HCT116 (cell line): Measurements from ENCODE around the gene CMTM2. TPM values are rescaled to one million over a fixed set of nuclear protein-coding genes. Genes with fewer than 3 reads are reported as not detected.

Experiments
- ATAC-seq: fragments of 200-7000 bp; cut with Tn5 transposase; 2 replicates; pipeline ENCODE4 v1.9.1; 2020; ENCODE audit warnings: mild to moderate bottlenecking, moderate library complexity
- BruUV-seq: library from RNA; stranded (reverse); fragments of 400-500 nt; replicated peaks from 2 replicates; lab custom pipeline; 2021; lab: Mats Ljungman, UMichigan
- CTCF ChIA-PET: fragments of 300-600 bp; sonication (Branson Sonifier 250); formaldehyde crosslinking; loops from one replicate; lab custom pipeline; 2021; ENCODE audit warnings: antibody characterized with exemption; lab: Charles Lee
- POLR2A ChIA-PET: fragments of 300-600, 350-600 bp; sonication (Branson Sonifier 250); formaldehyde crosslinking; loops from one replicate; lab custom pipeline; 2021; ENCODE audit warnings: antibody characterized with exemption; lab: Charles Lee
- RAD21 ChIA-PET, 2 experiments: fragments of 300-600 bp; sonication (Branson Sonifier 250); formaldehyde crosslinking; loops; one replicate each; lab custom pipeline; 2023; ENCODE audit warnings: low total read pairs in 2 of 2; ENCODE audit not compliant: uncharacterized antibody in 2 of 2, unreplicated experiment in 2 of 2, low non-redundant PET in 1 of 2; lab: Charles Lee
- DNase-seq: peaks from one replicate; pipeline ENCODE4 v3.0.0-alpha.2; 2010; ENCODE audit warnings: low read depth, low spot score
- H2AFZ ChIP-seq: fragments of 200-600 bp; shearing (Covaris generic), sonication (generic); 2 replicates; pipeline ENCODE4 v1.6.1; 2017; ENCODE audit warnings: low read depth, mixed run types, mixed read lengths, antibody characterized with exemption, low read length; ENCODE audit not compliant: poor library complexity, severe bottlenecking
- H3K27ac ChIP-seq: 2 replicates; pipeline ENCODE4 v1.5.1; 2012; ENCODE audit warnings: low read depth, low read length
- H3K27me3 ChIP-seq: fragments of 200-600 bp; sonication (generic); 2 replicates; pipeline ENCODE4 v1.6.1; 2016; ENCODE audit warnings: mixed run types, low read length, mixed read lengths; ENCODE audit not compliant: insufficient read depth
- H3K36me3 ChIP-seq, 2 experiments: fragments of 200-500 bp in 1 of 2; fragments of 200-600 bp in 1 of 2; sonication (Bioruptor generic) in 1 of 2; sonication (generic) in 1 of 2; 2 replicates each; pipeline versions ENCODE4 v1.5.1 to v1.6.1; 2014 to 2016; ENCODE audit warnings: low read length in 2 of 2, inconsistent platforms in 1 of 2, mixed read lengths in 1 of 2, mixed run types in 1 of 2; ENCODE audit not compliant: insufficient read depth in 2 of 2, control insufficient read depth in 1 of 2
- H3K4me1 ChIP-seq, 2 experiments: fragments of 200-600 bp in 1 of 2; sonication (generic) in 1 of 2; 2 replicates each; pipeline versions ENCODE4 v1.5.1 to v1.6.1; 2012 to 2017; ENCODE audit warnings: low read length in 2 of 2, inconsistent platforms in 1 of 2, mild to moderate bottlenecking in 1 of 2, mixed read lengths in 1 of 2, mixed run types in 1 of 2, moderate library complexity in 1 of 2; ENCODE audit not compliant: insufficient read depth in 2 of 2, control insufficient read depth in 1 of 2
- H3K4me2 ChIP-seq: fragments of 200-600 bp; sonication (generic); 2 replicates; pipeline ENCODE4 v1.6.1; 2017; ENCODE audit warnings: mixed run types, low read length, mixed read lengths
- H3K4me3 ChIP-seq, 2 experiments: fragments of 200-600 bp in 1 of 2; sonication (generic) in 1 of 2; replicated peaks in 1 of 2; 2 replicates each; pipeline ENCODE4 v1.5.1; 2011 to 2016; ENCODE audit warnings: low read length in 2 of 2, control low read depth in 1 of 2, low read depth in 1 of 2, mild to moderate bottlenecking in 1 of 2, mixed read lengths in 1 of 2, mixed run types in 1 of 2
- H3K79me2 ChIP-seq: fragments of 200-600 bp; sonication (generic); 2 replicates; pipeline ENCODE4 v1.6.1; 2017; ENCODE audit warnings: mild to moderate bottlenecking, mixed run types, low read length, moderate library complexity, mixed read lengths; ENCODE audit not compliant: insufficient read depth
- H3K9ac ChIP-seq: fragments of 200-600 bp; sonication (generic); 2 replicates; pipeline ENCODE4 v1.6.1; 2016; ENCODE audit warnings: low read length, mixed read lengths
- H3K9me2 ChIP-seq: fragments of 200-600 bp; sonication (generic), shearing (Covaris generic); 2 replicates; pipeline ENCODE4 v1.6.1; 2017; ENCODE audit warnings: mixed run types, mild to moderate bottlenecking, moderate library complexity; ENCODE audit not compliant: insufficient read depth
- H3K9me3 ChIP-seq, 2 experiments: fragments of 200-500 bp in 1 of 2; fragments of 200-600 bp in 1 of 2; sonication (Bioruptor generic) in 1 of 2; sonication (generic) in 1 of 2; 2 replicates each; pipeline ENCODE4 v1.6.1; 2014 to 2017; ENCODE audit warnings: low read length in 2 of 2, mixed read lengths in 2 of 2, inconsistent platforms in 1 of 2, low read depth in 1 of 2, mild to moderate bottlenecking in 1 of 2, mixed run types in 1 of 2, moderate library complexity in 1 of 2; ENCODE audit not compliant: control insufficient read depth in 1 of 2, insufficient read depth in 1 of 2
- H4K20me1 ChIP-seq: fragments of 200-600 bp; sonication (generic), shearing (Covaris generic); 2 replicates; pipeline ENCODE4 v1.6.1; 2017; ENCODE audit warnings: mixed run types, mild to moderate bottlenecking, moderate library complexity; ENCODE audit not compliant: insufficient read depth
- CEBPB ChIP-seq: IDR thresholded peaks from 2 replicates; pipeline ENCODE4 v1.6.1; 2012; ENCODE audit warnings: low read depth
- ELF1 ChIP-seq: IDR thresholded peaks from 2 replicates; pipeline ENCODE4 v1.6.1; 2012; ENCODE audit warnings: low read depth, borderline replicate concordance
- EZH2 ChIP-seq: fragments of 200-600 bp; sonication (generic); IDR thresholded peaks from 2 replicates; pipeline ENCODE4 v1.6.1; 2017; ENCODE audit warnings: antibody characterized with exemption, mixed run types
- JUND ChIP-seq: IDR thresholded peaks from 2 replicates; pipeline ENCODE4 v1.6.1; 2012
- RAD21 ChIP-seq: IDR thresholded peaks from 2 replicates; pipeline ENCODE4 v1.6.1; 2012; ENCODE audit warnings: low read depth, mild to moderate bottlenecking
- SP1 ChIP-seq: IDR thresholded peaks from 2 replicates; pipeline ENCODE4 v1.6.1; 2012; ENCODE audit warnings: low read depth
- TCF7L2 ChIP-seq: IDR thresholded peaks from 2 replicates; pipeline ENCODE4 v1.7.0; 2011; ENCODE audit warnings: borderline replicate concordance, inconsistent platforms; ENCODE audit not compliant: insufficient read depth, insufficient read length; ENCODE audit errors: extremely low read depth
- ZNF274 ChIP-seq: fragments of 200-500 bp; sonication (Bioruptor generic); IDR thresholded peaks from 2 replicates; pipeline ENCODE4 v1.6.1; 2014; ENCODE audit warnings: mild to moderate bottlenecking, low read depth, low read length, inconsistent platforms
- intact Hi-C: fragments of 100-400 bp; cut with micrococcal nuclease; formaldehyde crosslinking; loops from 2 replicates; pipeline ENCODE4 v1.10.0; 2022
- total RNA-seq: library from RNA; stranded (reverse); gene quantifications from one replicate; pipeline ENCODE4 v1.2.1, GENCODE V29; 2021; ENCODE audit not compliant: unreplicated experiment
- TF ChIP-seq, protein P1 (sequence below): IDR thresholded peaks from 2 replicates; pipeline ENCODE4 v1.6.1; 2012; ENCODE audit warnings: low read depth
- TF ChIP-seq, protein P2 (sequence below), 3 experiments: fragments of 200-600 bp in 1 of 3; sonication (generic) in 1 of 3; IDR thresholded peaks in 2 of 3; conservative IDR thresholded peaks in 1 of 3; 2 replicates each; pipeline ENCODE4 v1.5.1; 2012 to 2017; ENCODE audit warnings: low read depth in 2 of 3, low read length in 2 of 3, antibody characterized with exemption in 1 of 3, borderline replicate concordance in 1 of 3, control low read depth in 1 of 3, mild to moderate bottlenecking in 1 of 3, mixed read lengths in 1 of 3, mixed run types in 1 of 3, moderate library complexity in 1 of 3; ENCODE audit not compliant: insufficient read depth in 1 of 3

The CMTM2 gene
- total RNA-seq, 1 experiment from 2014 or later, result 0.42 TPM

DNA sequence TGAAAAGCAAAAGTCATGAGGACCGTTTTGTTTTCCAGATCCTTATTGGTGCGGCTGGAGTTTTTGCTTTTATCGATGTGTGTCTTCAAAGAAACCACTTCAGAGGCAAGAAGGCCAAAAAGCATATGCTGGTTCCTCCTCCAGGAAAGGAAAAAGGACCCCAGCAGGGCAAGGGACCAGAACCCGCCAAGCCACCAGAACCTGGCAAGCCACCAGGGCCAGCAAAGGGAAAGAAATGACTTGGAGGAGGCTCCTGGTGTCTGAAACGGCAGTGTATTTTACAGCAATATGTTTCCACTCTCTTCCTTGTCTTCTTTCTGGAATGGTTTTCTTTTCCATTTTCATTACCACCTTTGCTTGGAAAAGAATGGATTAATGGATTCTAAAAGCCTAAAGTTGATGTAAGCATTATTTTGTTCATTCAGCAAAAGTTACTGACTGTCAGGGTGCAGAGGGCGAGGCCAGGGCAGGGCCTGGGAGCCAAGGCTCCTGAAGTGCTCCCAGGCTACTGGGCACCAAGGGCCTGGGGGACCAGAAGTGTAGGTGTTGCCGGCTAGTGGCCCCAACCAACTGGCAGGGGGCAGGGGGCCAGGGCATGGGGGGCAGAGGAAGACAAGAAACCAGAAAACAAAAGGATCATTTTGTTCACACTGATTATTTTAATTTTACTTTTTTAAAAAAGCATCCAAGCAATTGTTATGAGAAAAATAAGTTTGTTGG, 8.8 kb downstream of the CMTM2 start (continued):
- TF ChIP-seq, protein P1, sequence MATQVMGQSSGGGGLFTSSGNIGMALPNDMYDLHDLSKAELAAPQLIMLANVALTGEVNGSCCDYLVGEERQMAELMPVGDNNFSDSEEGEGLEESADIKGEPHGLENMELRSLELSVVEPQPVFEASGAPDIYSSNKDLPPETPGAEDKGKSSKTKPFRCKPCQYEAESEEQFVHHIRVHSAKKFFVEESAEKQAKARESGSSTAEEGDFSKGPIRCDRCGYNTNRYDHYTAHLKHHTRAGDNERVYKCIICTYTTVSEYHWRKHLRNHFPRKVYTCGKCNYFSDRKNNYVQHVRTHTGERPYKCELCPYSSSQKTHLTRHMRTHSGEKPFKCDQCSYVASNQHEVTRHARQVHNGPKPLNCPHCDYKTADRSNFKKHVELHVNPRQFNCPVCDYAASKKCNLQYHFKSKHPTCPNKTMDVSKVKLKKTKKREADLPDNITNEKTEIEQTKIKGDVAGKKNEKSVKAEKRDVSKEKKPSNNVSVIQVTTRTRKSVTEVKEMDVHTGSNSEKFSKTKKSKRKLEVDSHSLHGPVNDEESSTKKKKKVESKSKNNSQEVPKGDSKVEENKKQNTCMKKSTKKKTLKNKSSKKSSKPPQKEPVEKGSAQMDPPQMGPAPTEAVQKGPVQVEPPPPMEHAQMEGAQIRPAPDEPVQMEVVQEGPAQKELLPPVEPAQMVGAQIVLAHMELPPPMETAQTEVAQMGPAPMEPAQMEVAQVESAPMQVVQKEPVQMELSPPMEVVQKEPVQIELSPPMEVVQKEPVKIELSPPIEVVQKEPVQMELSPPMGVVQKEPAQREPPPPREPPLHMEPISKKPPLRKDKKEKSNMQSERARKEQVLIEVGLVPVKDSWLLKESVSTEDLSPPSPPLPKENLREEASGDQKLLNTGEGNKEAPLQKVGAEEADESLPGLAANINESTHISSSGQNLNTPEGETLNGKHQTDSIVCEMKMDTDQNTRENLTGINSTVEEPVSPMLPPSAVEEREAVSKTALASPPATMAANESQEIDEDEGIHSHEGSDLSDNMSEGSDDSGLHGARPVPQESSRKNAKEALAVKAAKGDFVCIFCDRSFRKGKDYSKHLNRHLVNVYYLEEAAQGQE, result no peak
- TF ChIP-seq, all 23 proteins: peak for 0

DNA sequence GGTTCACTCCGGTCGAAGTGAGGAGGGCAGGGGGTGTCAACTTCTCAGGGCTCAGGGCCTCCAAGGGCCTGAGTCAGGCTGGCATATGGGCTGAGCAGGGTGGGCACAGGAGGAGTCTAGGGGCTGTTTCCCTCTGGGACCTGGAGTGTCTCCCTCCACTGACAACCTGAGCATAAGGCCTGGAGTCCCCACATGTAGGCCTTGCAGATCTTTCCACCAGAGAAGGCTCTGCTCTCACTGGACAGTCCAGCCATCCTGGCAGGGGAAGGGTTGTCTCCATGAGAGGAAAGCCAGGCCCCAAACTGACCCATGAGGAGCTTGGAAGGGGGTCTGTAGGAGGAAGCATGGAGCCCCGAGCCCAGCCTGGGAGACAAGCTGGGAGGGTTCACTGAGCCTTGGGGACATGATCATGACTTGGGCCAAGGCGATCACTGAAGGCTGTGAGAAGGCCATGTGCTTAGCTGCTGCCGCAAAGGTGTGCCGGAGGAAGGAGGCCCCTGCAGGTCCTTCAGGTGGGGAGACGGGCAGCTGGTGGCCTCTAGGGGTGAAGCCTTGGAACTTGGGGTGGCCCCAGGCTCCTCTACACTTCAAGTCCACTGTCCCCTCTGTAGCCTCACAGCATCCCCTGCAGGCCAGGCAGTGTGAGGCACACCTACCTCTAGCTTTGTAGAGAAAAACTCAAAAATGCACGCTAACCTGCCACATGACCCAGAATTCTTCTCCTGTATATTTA, 9.9 kb downstream of the CMTM2 start:
- Histone ChIP-seq H3K79me2 (no peaks in the 10 kb centered on the region), H3K27me3 (no peaks in the 10 kb centered on the region), H3K9me3 (no peaks in the 10 kb centered on the region), H3K4me2 (no peak overlapping the region), H3K9ac (no peak overlapping the region), H3K4me1 (no peaks in the 10 kb centered on the region), H3K36me3 (no peaks in the 10 kb centered on the region), H3K9me2 (no peaks in the 10 kb centered on the region), H4K20me1 (no peaks in the 10 kb centered on the region), H3K4me3 (no peak overlapping the region), H2AFZ (no peak overlapping the region), H3K27ac (no peak overlapping the region)
- RAD21 ChIA-PET, result interaction anchor here (0.6 to 0.7 kb wide), 3 partner anchors 56 to 181 kb away, joined by 3 to 8 read pairs (median 4); no protein-coding TSS in a partner anchor
- no peak for TF ChIP-seq CEBPB
- no peak for TF ChIP-seq ZNF274
- no peak for TF ChIP-seq ELF1
- TF ChIP-seq TCF7L2, result no peak
- TF ChIP-seq EZH2, result no peak
- TF ChIP-seq RAD21, result peak; percentile 83
- TF ChIP-seq SP1, result no peak
- TF ChIP-seq, protein P2, sequence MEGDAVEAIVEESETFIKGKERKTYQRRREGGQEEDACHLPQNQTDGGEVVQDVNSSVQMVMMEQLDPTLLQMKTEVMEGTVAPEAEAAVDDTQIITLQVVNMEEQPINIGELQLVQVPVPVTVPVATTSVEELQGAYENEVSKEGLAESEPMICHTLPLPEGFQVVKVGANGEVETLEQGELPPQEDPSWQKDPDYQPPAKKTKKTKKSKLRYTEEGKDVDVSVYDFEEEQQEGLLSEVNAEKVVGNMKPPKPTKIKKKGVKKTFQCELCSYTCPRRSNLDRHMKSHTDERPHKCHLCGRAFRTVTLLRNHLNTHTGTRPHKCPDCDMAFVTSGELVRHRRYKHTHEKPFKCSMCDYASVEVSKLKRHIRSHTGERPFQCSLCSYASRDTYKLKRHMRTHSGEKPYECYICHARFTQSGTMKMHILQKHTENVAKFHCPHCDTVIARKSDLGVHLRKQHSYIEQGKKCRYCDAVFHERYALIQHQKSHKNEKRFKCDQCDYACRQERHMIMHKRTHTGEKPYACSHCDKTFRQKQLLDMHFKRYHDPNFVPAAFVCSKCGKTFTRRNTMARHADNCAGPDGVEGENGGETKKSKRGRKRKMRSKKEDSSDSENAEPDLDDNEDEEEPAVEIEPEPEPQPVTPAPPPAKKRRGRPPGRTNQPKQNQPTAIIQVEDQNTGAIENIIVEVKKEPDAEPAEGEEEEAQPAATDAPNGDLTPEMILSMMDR (IDR thresholded peaks at IDR 0.05 in 2 of 3, conservative IDR thresholded peaks at IDR 0.05 in 1 of 3; ENCODE audit: borderline replicate concordance in 1 of 3, insufficient read depth in 1 of 3, low read depth in 2 of 3, low read length in 2 of 3), result peak; percentile 72 to 78 (median 73)
- no peak for TF ChIP-seq JUND
- TF ChIP-seq, protein P1, result no peak
- POLR2A ChIA-PET, result no interaction called here
- DNase-seq (no peak), ATAC-seq (peak; percentile 92)
- intact Hi-C loops, result no loop called here
- no TSS peak for BruUV-seq
- CTCF ChIA-PET, result interaction anchor here (0.7 to 1.4 kb wide), 8 partner anchors 27 to 241 kb away, joined by 3 to 6 read pairs (median 4); partner anchors contain the start of gene NAE1
